CD4-positive, CD25-positive, alpha-beta regulatory T cell (primary cell): ENCODE data around the gene YOD1. TPM values are rescaled to one million over a fixed set of nuclear protein-coding genes. Genes with fewer than 3 reads are reported as not detected.

ENCODE experiments used
- ATAC-seq, 2 donors: fragments of 150-1000 bp; cut with Tn5 transposase; one replicate each; pipeline ENCODE4 v1.10.0; 2021; ENCODE audit warnings: low read depth in 2 of 2, moderate number of reproducible peaks in 2 of 2, moderate library complexity in 1 of 2
- DNase-seq, 3 donors: peaks; one replicate each; pipeline versions ENCODE4 v3.0.0 to v3.0.0-alpha.2; 2012 to 2022; ENCODE audit warnings: mixed read lengths in 1 of 3
- H3K27ac ChIP-seq: one replicate; pipeline ENCODE4 v1.7.0; 2013; ENCODE audit warnings: mild to moderate bottlenecking, low read length; ENCODE audit not compliant: insufficient read depth, poor library complexity, severe bottlenecking
- H3K27me3 ChIP-seq: one replicate; pipeline ENCODE4 v1.7.0; 2013; ENCODE audit warnings: low read length; ENCODE audit not compliant: control insufficient read depth, insufficient read depth
- H3K36me3 ChIP-seq: one replicate; pipeline ENCODE4 v1.7.0; 2013; ENCODE audit warnings: mild to moderate bottlenecking, low read length, moderate library complexity; ENCODE audit not compliant: control insufficient read depth, insufficient read depth
- H3K4me1 ChIP-seq: 2 replicates; pipeline ENCODE4 v1.7.0; 2013; ENCODE audit warnings: mild to moderate bottlenecking, low read length; ENCODE audit not compliant: insufficient read depth, control insufficient read depth, poor library complexity, severe bottlenecking
- H3K4me3 ChIP-seq: one replicate; pipeline ENCODE4 v1.7.0; 2013; ENCODE audit warnings: low read depth, mild to moderate bottlenecking, low read length, moderate library complexity
- H3K9me3 ChIP-seq, 2 experiments: 1 replicate in 1 of 2; 2 replicates in 1 of 2; pipeline ENCODE4 v1.7.0; 2013; ENCODE audit warnings: low read length in 2 of 2, mild to moderate bottlenecking in 1 of 2, moderate library complexity in 1 of 2; ENCODE audit not compliant: control insufficient read depth in 2 of 2
- H3K27ac Mint-ChIP-seq, 3 donors: one replicate each; pipeline ENCODE4 v1.8.0; 2020 to 2022; ENCODE audit warnings: mild to moderate bottlenecking in 3 of 3, mixed read lengths in 3 of 3, moderate library complexity in 2 of 3
- H3K27me3 Mint-ChIP-seq: one replicate; pipeline ENCODE4 v1.8.0; 2022; ENCODE audit warnings: mild to moderate bottlenecking, mixed read lengths
- H3K36me3 Mint-ChIP-seq: one replicate; pipeline ENCODE4 v1.8.0; 2020; ENCODE audit warnings: mixed read lengths
- H3K4me1 Mint-ChIP-seq, 4 donors: one replicate each; pipeline ENCODE4 v1.8.0; 2020 to 2022; ENCODE audit warnings: mixed read lengths in 4 of 4, mild to moderate bottlenecking in 1 of 4
- H3K4me3 Mint-ChIP-seq, 4 donors: one replicate each; pipeline ENCODE4 v1.8.0; 2020 to 2022; ENCODE audit warnings: mild to moderate bottlenecking in 4 of 4, mixed read lengths in 4 of 4, moderate library complexity in 3 of 4
- H3K9me3 Mint-ChIP-seq, 7 donors: one replicate each; pipeline ENCODE4 v1.8.0; 2020 to 2022; ENCODE audit warnings: mixed read lengths in 7 of 7, mild to moderate bottlenecking in 3 of 7, moderate library complexity in 2 of 7
- polyA plus RNA-seq, 4 donors: library from polyadenylated mRNA; unstranded; fragments of 300-500 nt; fragmentation: Illumina TruSeq; gene quantifications; one replicate each; pipeline ENCODE4 v1.2.3, GENCODE V29; 2021
- total RNA-seq: library from RNA; stranded (reverse); gene quantifications from one replicate; pipeline ENCODE4 v1.2.3, GENCODE V29; 2022

Gene YOD1
- total and polyA plus RNA-seq, 5 donors from 2014 or later = 0.76 to 10.8 (median 1.1) TPM

- ATAC-seq (no peak), DNase-seq (no peak)
- H3K4me1 ChIP-seq = no peaks in the 10 kb centered on the region
- no peaks in the 10 kb centered on the region for H3K36me3 ChIP-seq
- no peaks in the 10 kb centered on the region for H3K36me3 Mint-ChIP-seq
- no peaks in the 10 kb centered on the region for H3K9me3 Mint-ChIP-seq
- no peak overlapping the region for H3K27ac ChIP-seq
- no peak overlapping the region for H3K27ac Mint-ChIP-seq
- no peaks in the 10 kb centered on the region for H3K9me3 ChIP-seq
- no peak overlapping the region for H3K4me3 Mint-ChIP-seq
- H3K4me3 ChIP-seq = no peak overlapping the region
- peaks cover 41% of the 10 kb centered on the region for H3K27me3 Mint-ChIP-seq
- no peaks in the 10 kb centered on the region for H3K4me1 Mint-ChIP-seq
- H3K27me3 ChIP-seq = peaks cover 11% of the 10 kb centered on the region
Measured at GRCh38 chr1:206998816-206999215, 52.2 kb downstream of the YOD1 start.

Other genes starting within 250 kb of the YOD1 start
- not detected for gene IL20, start 185.6 kb downstream of the YOD1 start, total RNA-seq
- gene IL20, start 185.6 kb downstream of the YOD1 start, polyA plus RNA-seq = not detected
- gene IL24, start 153.8 kb downstream of the YOD1 start, total RNA-seq = not detected
- gene IL24, start 153.8 kb downstream of the YOD1 start, polyA plus RNA-seq = 10 to 100 TPM; 25.0 to 36.3 (median 29.6) TPM
- gene FCMR, start 129.3 kb downstream of the YOD1 start, total RNA-seq = 393 TPM
- gene FCMR, start 129.3 kb downstream of the YOD1 start, polyA plus RNA-seq = 100 to 1,000 TPM; 888 to 986 (median 949) TPM
- gene PIGR, start 104.7 kb downstream of the YOD1 start, total RNA-seq = not detected
- not detected for gene PIGR, start 104.7 kb downstream of the YOD1 start, polyA plus RNA-seq
- gene FCAMR, start 80.7 kb downstream of the YOD1 start, total RNA-seq = not detected
- gene FCAMR, start 80.7 kb downstream of the YOD1 start, polyA plus RNA-seq = not detected
- 0.32 TPM for gene C1orf116, start 18.5 kb downstream of the YOD1 start, total RNA-seq
- not detected for gene C1orf116, start 18.5 kb downstream of the YOD1 start, polyA plus RNA-seq
- 1.1 TPM for gene PFKFB2, start 2.1 kb upstream of the YOD1 start, total RNA-seq
- under 1 TPM in 3 of 4 donors, not detected in 1; 0.32 to 0.72 (median 0.46) TPM for gene PFKFB2, start 2.1 kb upstream of the YOD1 start, polyA plus RNA-seq
- gene C4BPB, start 37.7 kb upstream of the YOD1 start, total RNA-seq = 0.72 TPM
- not detected for gene C4BPB, start 37.7 kb upstream of the YOD1 start, polyA plus RNA-seq
- not detected for gene C4BPA, start 53.0 kb upstream of the YOD1 start, total RNA-seq
- not detected for gene C4BPA, start 53.0 kb upstream of the YOD1 start, polyA plus RNA-seq